Activated CD4-positive, alpha-beta T cell treated with anti-CD3 and anti-CD28 coated beads for 36 hours (primary cell): ENCODE results near the gene ADGRF5. TPM values are rescaled to one million over a fixed set of nuclear protein-coding genes. Genes with fewer than 3 reads are reported as not detected.
A peak's percentile ranks its signal among the peaks of the same experiment; 100 is the strongest.
"Not testable (repeated sequence)": the region's sequence is repeated elsewhere in the genome, so short reads cannot be mapped to it uniquely, and the experiment has no call there.

Experiments used
- ATAC-seq: fragments of 200-7000 bp; cut with Tn5 transposase; one replicate; pipeline ENCODE4 v1.10.0; 2021; ENCODE audit warnings: mild to moderate bottlenecking, moderate library complexity
- CTCF ChIA-PET: fragments of 350-600 bp; sonication (Branson Sonifier 250); formaldehyde crosslinking; loops from one replicate; lab custom pipeline; 2021; ENCODE audit warnings: antibody characterized with exemption; lab: Charles Lee
- POLR2A ChIA-PET: fragments of 350-600 bp; sonication (Branson Sonifier 250); formaldehyde crosslinking; loops from one replicate; lab custom pipeline; 2021; ENCODE audit warnings: antibody characterized with exemption, inconsistent platforms; lab: Charles Lee
- DNase-seq: peaks from one replicate; pipeline ENCODE4 v3.0.0-alpha.2; 2020
- H3K27ac Mint-ChIP-seq: one replicate; pipeline ENCODE4 v1.8.0; 2021; ENCODE audit warnings: mixed read lengths
- H3K27me3 Mint-ChIP-seq: one replicate; pipeline ENCODE4 v1.8.0; 2021; ENCODE audit warnings: mixed read lengths
- H3K36me3 Mint-ChIP-seq: one replicate; pipeline ENCODE4 v1.8.0; 2021; ENCODE audit warnings: low read depth, mixed read lengths
- H3K4me1 Mint-ChIP-seq: one replicate; pipeline ENCODE4 v1.8.0; 2021; ENCODE audit warnings: mixed read lengths
- H3K4me3 Mint-ChIP-seq: one replicate; pipeline ENCODE4 v1.8.0; 2021; ENCODE audit warnings: mild to moderate bottlenecking, moderate library complexity, mixed read lengths
- H3K9me3 Mint-ChIP-seq: one replicate; pipeline ENCODE4 v1.8.0; 2021; ENCODE audit warnings: low read depth, mixed read lengths
- intact Hi-C, 2 experiments: fragments of 100-400 bp; cut with DNase I in 1 of 2; cut with micrococcal nuclease in 1 of 2; formaldehyde crosslinking; loops; one replicate each; pipeline versions ENCODE4 v1.14.2 to v1.15.1; 2022 to 2024; cut with DNase I, micrococcal nuclease
- total RNA-seq, 2 experiments: library from RNA; stranded (reverse); gene quantifications; one replicate each; pipeline ENCODE4 v1.2.3, GENCODE V29; 2021

Gene ADGRF5
- total RNA-seq, 2 experiments from 2014 or later: not detected

DNA sequence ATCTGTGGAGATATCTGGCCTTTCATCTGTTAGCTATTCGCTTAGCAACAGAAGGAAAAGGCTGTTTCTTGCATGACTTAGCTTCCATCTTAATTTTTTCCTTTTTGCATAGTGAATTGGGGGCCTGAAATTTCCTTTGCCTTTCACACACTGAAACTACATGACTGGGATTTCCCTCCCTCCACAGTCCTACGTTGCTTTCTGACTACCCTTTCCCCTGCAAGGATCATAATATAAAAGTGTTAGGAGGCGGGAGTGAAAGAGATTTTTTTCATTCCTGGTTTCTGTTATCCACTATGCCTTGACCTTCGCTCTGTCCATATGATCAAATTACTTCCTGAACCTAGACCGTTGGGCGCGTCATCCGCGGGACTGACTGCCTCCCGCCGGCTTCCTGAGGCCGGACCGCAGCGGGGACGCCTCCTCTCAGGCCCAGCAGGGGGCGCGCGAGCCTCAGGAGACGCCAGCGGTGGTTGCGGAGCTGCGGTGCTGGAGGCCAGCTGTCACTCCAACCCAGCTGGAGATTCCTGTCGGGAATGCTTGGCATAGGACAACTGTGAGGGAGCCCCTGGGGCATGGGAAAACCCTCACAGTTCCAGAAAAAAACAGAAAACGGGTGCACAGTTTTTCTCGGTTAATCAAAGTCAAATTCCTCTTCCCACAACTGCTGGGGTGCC lies 72.9 kb downstream of the ADGRF5 start:
- POLR2A ChIA-PET: interaction anchor here (0.7 kb wide), 1 partner anchor 461 kb away, joined by 3 read pairs; the partner anchor contains the start of gene TNFRSF21

DNA sequence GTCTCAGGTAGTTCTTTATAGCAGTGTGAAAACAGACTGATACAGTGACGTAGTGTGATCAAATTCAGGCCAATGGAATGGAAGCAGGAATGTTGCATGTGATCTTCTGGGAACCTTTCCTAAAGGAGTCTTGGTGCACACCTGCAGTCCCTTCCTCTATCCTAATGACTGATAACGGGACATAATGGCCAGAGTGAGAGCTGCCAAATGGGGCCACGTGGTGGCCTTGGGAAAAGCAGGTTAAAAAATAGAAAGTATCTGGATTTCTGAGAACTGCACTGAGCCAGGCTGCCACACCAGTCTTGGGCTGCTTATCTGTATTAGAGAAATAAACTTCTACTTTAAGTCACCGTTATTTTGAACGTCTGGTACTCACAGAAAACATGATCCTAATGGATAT lies 76.6 kb downstream of the ADGRF5 start:
- peaks cover 3% of the 10 kb centered on the region for H3K4me1 Mint-ChIP-seq
- CTCF ChIA-PET: no interaction called here
- no peak overlapping the region for H3K27ac Mint-ChIP-seq
- peaks cover 13% of the 10 kb centered on the region for H3K9me3 Mint-ChIP-seq
- DNase-seq (no peak), ATAC-seq (no peak)
- intact Hi-C loops: no loop called here
- POLR2A ChIA-PET: no interaction called here
- H3K4me3 Mint-ChIP-seq: no peak overlapping the region
- no peaks in the 10 kb centered on the region for H3K36me3 Mint-ChIP-seq
- peaks cover 20% of the 10 kb centered on the region for H3K27me3 Mint-ChIP-seq

More for the DNA sequence above, 72.9 kb downstream of the ADGRF5 start:
- ATAC-seq (peak; percentile 80), DNase-seq (peak; percentile 83)
- Mint-ChIP-seq H3K4me3 (peak overlapping the region; percentile 13), H3K4me1 (peaks cover 3% of the 10 kb centered on the region), H3K27me3 (peaks cover 22% of the 10 kb centered on the region), H3K9me3 (no peaks in the 10 kb centered on the region), H3K36me3 (no peaks in the 10 kb centered on the region), H3K27ac (no peak overlapping the region)
- CTCF ChIA-PET: interaction anchor here (0.6 to 3.1 kb wide), 25 partner anchors 9 to 1359 kb away, joined by 3 to 14 read pairs (median 3); no protein-coding TSS in a partner anchor
- intact Hi-C loops: loop anchor here (1.0 to 2.0 kb wide), 4 partner anchors 142 to 461 kb away; no protein-coding TSS in a partner anchor

DNA sequence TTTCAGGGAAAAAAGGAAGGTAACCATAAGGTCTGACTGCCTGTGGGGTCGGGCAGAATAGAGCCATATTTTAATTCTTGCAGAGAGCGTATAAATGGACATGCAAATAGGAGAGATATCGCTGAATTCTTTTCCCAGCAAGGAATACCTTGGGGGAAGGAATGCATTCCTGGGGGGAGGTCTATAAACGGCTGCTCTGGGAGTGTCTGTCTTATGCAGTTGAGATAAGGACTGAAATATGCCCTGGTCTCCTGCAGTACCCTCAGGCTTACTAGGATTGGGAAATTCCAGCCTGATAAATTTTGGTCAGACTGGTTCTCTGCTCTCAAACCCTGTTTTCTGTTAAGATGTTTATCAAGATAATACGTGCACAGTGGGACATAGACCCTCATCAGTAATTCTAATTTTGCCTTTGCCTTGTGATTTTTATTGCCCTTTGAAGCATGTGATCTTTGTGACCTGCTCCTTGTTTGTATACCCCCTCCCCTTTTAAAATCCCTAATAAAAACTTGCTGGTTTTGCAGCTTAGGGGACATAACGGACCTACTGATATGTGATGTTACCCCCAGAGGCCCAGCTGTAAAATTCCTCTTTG lies 79.4 kb downstream of the ADGRF5 start:
- DNase-seq, H3K4me3 Mint-ChIP-seq, POLR2A ChIA-PET, ATAC-seq, CTCF ChIA-PET, H3K27ac Mint-ChIP-seq, intact Hi-C loops, H3K36me3 Mint-ChIP-seq, H3K27me3 Mint-ChIP-seq, H3K4me1 Mint-ChIP-seq: not testable (repeated sequence)
- H3K9me3 Mint-ChIP-seq: peaks cover 15% of the 10 kb centered on the region

DNA sequence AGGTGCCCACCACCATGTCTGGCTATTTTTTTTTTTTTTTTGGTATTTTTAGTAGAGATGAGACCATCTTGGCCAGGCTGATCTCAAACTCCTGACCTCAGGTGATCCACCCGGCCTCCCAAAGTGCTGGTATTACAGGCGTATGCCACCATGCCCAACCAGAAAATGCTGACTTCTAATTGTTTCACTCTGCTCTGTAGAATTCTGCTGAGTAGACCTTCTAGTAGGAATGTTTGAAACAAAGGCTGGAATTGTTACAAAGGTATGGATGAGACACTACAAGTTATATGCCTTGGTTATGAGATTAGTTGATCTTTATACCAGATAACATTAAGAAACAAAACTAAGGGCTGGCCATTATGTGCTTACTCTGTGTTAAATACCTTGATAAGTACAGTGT lies 83.7 kb downstream of the ADGRF5 start:
- ChIA-PET POLR2A (no interaction called here), CTCF (interaction anchor here (1.4 kb wide), 1 partner anchor 11 kb away, joined by 4 read pairs; no protein-coding TSS in a partner anchor)
- H3K4me1 Mint-ChIP-seq: no peaks in the 10 kb centered on the region
- H3K9me3 Mint-ChIP-seq: peaks cover 15% of the 10 kb centered on the region
- no peak overlapping the region for H3K27ac Mint-ChIP-seq
- no peak overlapping the region for H3K4me3 Mint-ChIP-seq
- H3K36me3 Mint-ChIP-seq: no peaks in the 10 kb centered on the region
- intact Hi-C loops: no loop called here
- H3K27me3 Mint-ChIP-seq: peaks cover 3% of the 10 kb centered on the region
- DNase-seq (no peak), ATAC-seq (no peak)

DNA sequence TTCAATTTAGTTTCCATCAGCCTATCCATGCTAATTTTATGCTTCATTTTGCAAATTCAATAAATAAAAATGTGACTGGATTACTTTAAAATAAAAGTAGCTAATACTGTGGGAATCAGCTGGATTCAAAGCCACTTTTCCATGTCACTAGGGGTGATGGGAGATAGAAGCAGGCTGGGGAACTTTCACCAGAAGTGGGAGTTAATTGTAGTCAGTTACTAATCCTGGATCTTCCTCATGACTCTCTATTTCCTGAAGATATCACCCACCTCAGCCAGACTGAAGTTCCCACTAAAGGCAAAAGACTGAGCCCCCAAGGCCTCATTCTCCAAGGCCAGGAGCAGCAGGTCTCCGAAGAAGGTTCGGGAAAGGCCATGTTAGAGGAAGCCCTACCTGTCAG lies 86.7 kb downstream of the ADGRF5 start:
- H3K36me3 Mint-ChIP-seq, intact Hi-C loops, CTCF ChIA-PET, H3K27me3 Mint-ChIP-seq, ATAC-seq, H3K27ac Mint-ChIP-seq, H3K4me3 Mint-ChIP-seq, POLR2A ChIA-PET, H3K4me1 Mint-ChIP-seq, DNase-seq, H3K9me3 Mint-ChIP-seq: not testable (repeated sequence)

DNA sequence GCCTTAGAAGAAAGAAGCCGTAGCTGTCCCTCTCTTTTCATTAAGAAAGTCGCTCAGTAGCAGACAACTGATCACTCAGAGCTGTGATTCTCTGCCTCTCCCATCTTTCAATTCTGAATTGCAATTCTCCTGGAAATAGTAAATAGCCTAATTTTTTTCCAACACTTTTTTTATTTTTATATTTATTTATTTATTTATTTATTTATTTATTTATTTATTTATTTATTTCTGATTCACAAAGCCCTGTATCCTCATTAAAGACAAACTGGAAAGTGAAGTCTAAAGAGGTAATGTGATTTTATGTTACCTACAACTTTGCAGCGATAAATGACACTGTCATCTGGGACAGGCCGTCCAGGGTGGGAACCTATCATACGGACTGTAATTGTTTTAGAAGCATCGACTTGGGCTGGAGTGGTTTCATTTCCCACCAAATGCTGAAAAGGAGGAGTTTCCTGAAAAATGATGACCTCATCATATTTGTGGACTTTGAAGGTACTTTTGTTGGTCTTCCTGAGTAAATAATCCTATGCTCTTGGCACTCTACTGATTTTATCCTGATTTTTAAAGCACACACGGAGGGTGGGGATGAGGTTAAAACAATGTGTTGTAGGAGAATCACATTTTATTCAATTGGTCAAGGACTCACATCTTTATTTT lies 87.4 kb downstream of the ADGRF5 start:
- CTCF ChIA-PET, H3K9me3 Mint-ChIP-seq: not testable (repeated sequence)

DNA sequence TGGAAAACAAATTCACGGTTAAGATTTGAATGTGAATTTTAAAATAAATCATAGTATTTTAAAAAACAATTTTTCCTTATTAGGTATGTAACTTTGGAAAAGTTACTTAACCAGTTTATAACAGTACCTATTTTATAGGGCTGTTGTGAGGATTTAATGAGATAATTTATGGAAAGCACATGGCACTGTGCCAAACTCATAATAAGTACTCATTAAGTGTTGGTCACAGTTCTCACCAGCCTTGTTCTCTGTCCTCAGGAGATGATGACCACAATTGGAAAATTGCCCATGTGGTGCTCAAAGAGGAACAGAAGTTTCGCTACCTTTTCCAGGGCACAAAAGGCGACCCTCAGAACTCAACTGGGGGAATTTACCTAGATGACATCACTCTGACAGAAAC lies 88.9 kb downstream of the ADGRF5 start:
- DNase-seq (no peak), ATAC-seq (no peak)
- no peaks in the 10 kb centered on the region for H3K9me3 Mint-ChIP-seq
- ChIA-PET POLR2A (no interaction called here), CTCF (no interaction called here)
- no peak overlapping the region for H3K4me3 Mint-ChIP-seq
- intact Hi-C loops: no loop called here
- H3K36me3 Mint-ChIP-seq: no peaks in the 10 kb centered on the region
- H3K27me3 Mint-ChIP-seq: peaks cover 7% of the 10 kb centered on the region
- no peak overlapping the region for H3K27ac Mint-ChIP-seq
- no peaks in the 10 kb centered on the region for H3K4me1 Mint-ChIP-seq

More for the DNA sequence above, 87.4 kb downstream of the ADGRF5 start:
- H3K4me1 Mint-ChIP-seq, H3K36me3 Mint-ChIP-seq, POLR2A ChIA-PET, H3K4me3 Mint-ChIP-seq, ATAC-seq, H3K27me3 Mint-ChIP-seq, DNase-seq, intact Hi-C loops, H3K27ac Mint-ChIP-seq: not testable (repeated sequence)

DNA sequence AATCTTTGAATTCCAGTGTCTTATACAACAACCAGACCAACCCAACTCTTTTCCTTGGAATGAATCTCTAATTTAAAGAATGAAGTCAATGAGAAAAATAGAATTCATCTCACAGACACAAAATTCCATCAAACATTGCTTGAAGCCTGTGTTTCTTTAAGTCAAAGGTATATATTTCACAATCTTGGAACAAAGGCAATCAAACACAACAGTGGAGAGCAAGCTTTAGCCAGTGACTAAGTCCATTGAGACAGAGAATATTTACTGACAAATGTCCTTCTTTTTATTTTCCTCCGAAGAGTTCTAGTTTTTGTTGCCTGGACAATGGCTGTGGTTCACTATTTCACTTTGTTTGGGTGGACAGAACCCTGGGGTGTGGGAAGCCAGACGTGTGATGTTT lies 92.8 kb downstream of the ADGRF5 start:
- Mint-ChIP-seq H3K4me3 (no peak overlapping the region), H3K27ac (no peak overlapping the region), H3K9me3 (no peaks in the 10 kb centered on the region), H3K36me3 (no peaks in the 10 kb centered on the region), H3K4me1 (no peaks in the 10 kb centered on the region), H3K27me3 (peaks cover 10% of the 10 kb centered on the region)
- CTCF ChIA-PET: no interaction called here
- POLR2A ChIA-PET: no interaction called here
- intact Hi-C loops: no loop called here
- DNase-seq: no peak
- ATAC-seq: no peak

DNA sequence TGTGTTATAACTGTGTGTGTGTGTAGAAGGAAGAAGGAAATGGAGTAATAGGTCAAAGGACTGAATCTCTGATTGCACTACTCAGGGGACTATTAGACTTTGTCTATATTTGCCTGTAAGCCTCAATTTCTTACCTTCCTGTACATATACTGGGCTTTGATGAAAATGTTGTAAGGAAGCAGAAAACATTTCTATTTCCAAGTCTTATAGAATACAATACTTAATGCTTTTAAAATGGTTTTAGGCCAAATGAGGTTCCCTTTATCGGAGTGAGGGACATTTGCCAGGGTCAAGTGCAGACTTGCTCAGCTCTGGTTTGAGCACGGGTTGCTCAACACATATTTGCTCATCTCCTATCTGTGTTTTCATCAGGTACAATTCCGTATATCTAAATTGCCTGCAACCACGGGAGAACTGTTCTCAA lies 100.3 kb downstream of the ADGRF5 start:
- intact Hi-C loops: no loop called here
- H3K9me3 Mint-ChIP-seq: no peaks in the 10 kb centered on the region
- peaks cover 13% of the 10 kb centered on the region for H3K27me3 Mint-ChIP-seq
- H3K27ac Mint-ChIP-seq: no peak overlapping the region
- H3K4me3 Mint-ChIP-seq: no peak overlapping the region
- POLR2A ChIA-PET: no interaction called here
- CTCF ChIA-PET: no interaction called here
- no peak for DNase-seq
- H3K36me3 Mint-ChIP-seq: no peaks in the 10 kb centered on the region
- no peak for ATAC-seq
- no peaks in the 10 kb centered on the region for H3K4me1 Mint-ChIP-seq

DNA sequence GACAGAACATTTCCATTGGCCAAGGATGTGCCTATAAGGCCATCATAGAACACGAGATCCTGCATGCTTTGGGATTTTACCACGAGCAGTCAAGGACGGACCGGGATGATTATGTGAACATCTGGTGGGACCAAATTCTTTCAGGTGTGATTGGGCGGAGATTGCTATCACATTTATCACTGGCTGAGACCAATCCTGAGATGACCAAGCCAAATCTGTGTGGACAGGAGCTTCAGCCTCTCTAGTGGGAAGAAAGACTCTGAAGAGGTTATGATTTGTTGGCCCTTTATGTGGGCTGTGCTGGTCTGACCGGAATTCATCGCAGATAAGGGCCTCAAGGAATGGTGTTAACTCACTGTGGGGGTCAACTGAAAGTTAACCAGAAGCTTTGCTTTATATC lies 102.2 kb downstream of the ADGRF5 start:
- H3K4me1 Mint-ChIP-seq: no peaks in the 10 kb centered on the region
- H3K4me3 Mint-ChIP-seq: no peak overlapping the region
- DNase-seq: no peak
- no peaks in the 10 kb centered on the region for H3K36me3 Mint-ChIP-seq
- H3K27ac Mint-ChIP-seq: no peak overlapping the region
- H3K9me3 Mint-ChIP-seq: peaks cover 2% of the 10 kb centered on the region
- intact Hi-C loops: no loop called here
- H3K27me3 Mint-ChIP-seq: peaks cover 14% of the 10 kb centered on the region
- ChIA-PET CTCF (no interaction called here), POLR2A (no interaction called here)
- ATAC-seq: no peak

DNA sequence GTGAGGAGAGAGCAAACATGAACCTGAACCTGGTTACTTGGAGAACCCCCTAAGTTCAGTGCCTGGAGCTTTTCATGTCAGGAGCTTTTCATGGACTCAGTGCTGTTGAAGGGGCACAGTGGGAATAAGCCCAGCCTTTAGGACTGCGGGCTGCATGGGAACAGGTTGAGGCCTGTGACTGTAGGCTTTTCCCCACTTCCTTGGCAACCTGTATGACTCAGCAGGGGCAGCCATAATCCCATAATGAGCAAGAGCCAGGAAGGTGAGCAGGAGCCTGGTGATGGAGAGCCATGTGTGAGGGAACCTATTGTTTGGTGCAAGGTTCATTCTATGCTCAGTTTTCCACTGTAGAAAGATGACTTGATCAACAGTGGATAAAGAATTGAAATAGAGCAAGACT lies 105.1 kb downstream of the ADGRF5 start:
- Mint-ChIP-seq H3K36me3 (no peaks in the 10 kb centered on the region), H3K27me3 (peaks cover 28% of the 10 kb centered on the region), H3K4me3 (no peak overlapping the region), H3K27ac (no peak overlapping the region), H3K9me3 (peaks cover 2% of the 10 kb centered on the region), H3K4me1 (no peaks in the 10 kb centered on the region)
- POLR2A ChIA-PET: no interaction called here
- CTCF ChIA-PET: no interaction called here
- DNase-seq (no peak), ATAC-seq (no peak)
- intact Hi-C loops: no loop called here

DNA sequence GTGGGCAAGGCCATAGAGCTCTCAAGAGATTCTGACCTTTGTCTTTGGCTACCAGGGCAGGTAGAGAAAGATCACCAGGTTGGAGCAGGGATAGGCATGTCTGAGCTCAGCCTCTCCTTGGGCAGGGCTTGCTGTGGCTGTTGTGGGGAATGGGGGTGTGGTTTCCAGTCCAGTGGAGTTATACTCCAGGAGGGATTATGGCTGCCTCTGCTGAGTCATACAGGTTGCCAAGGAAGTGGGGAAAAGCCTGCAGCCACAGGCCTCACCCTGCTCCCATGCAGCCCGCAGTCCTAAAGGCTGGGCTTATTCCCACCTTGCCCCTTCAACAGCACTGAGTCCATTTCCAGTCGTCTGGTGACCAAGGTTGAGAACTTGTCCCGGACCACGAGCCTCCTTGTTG lies 106.6 kb downstream of the ADGRF5 start:
- Mint-ChIP-seq H3K27me3 (peaks cover 36% of the 10 kb centered on the region), H3K4me3 (no peak overlapping the region), H3K36me3 (no peaks in the 10 kb centered on the region), H3K27ac (no peak overlapping the region), H3K9me3 (peaks cover 2% of the 10 kb centered on the region), H3K4me1 (no peaks in the 10 kb centered on the region)
- no peak for DNase-seq
- ChIA-PET CTCF (no interaction called here), POLR2A (no interaction called here)
- intact Hi-C loops: no loop called here
- ATAC-seq: no peak
